Endometrium (tissue), 2 donors: Measurements from ENCODE around the gene PTEN.
A peak's percentile ranks its signal among the peaks of the same experiment; 100 is the strongest.

Experiments
- FAIRE-seq: peaks from 2 replicates; lab custom pipeline; 2012; peaks lifted over from hg19 to GRCh38; lab: Jason Lieb, UNC
- donor health status: control.
- donor health status: control.

PTEN gene

GRCh38 chr10:87920538-87920937 is 57.1 kb downstream of the PTEN start:
- no peak for FAIRE-seq

- no peak for FAIRE-seq
These were observed 58.7 kb downstream of the PTEN start for GRCh38 chr10:87921931-87922688.

GRCh38 chr10:87923233-87923632 is 59.8 kb downstream of the PTEN start:
- FAIRE-seq: no peak

- FAIRE-seq: no peak
These were observed 62.1 kb downstream of the PTEN start for GRCh38 chr10:87925570-87925969.

- FAIRE-seq: no peak
These were observed 63.7 kb downstream of the PTEN start for GRCh38 chr10:87927091-87927490.

GRCh38 chr10:87928996-87929395 is 65.6 kb downstream of the PTEN start:
- no peak for FAIRE-seq

- no peak for FAIRE-seq
These were observed 66.7 kb downstream of the PTEN start for GRCh38 chr10:87930141-87930540.

- no peak for FAIRE-seq
These were observed 67.8 kb downstream of the PTEN start for GRCh38 chr10:87930934-87931835.

GRCh38 chr10:87931836-87932230 is 68.4 kb downstream of the PTEN start:
- no peak for FAIRE-seq

- no peak for FAIRE-seq
These were observed 72.1 kb downstream of the PTEN start for GRCh38 chr10:87935290-87936141.

GRCh38 chr10:87940210-87940609 is 76.8 kb downstream of the PTEN start:
- no peak for FAIRE-seq

- peak; percentile 78 for FAIRE-seq
These were observed 79.6 kb downstream of the PTEN start for GRCh38 chr10:87942884-87943527.

GRCh38 chr10:87945984-87946383 is 82.6 kb downstream of the PTEN start:
- FAIRE-seq: no peak

- no peak for FAIRE-seq
These were observed 89.2 kb downstream of the PTEN start for GRCh38 chr10:87952612-87953011.

GRCh38 chr10:87956055-87956454 is 92.6 kb downstream of the PTEN start:
- no peak for FAIRE-seq

GRCh38 chr10:87957702-87958101 is 94.3 kb downstream of the PTEN start:
- FAIRE-seq: no peak

GRCh38 chr10:87960230-87960629 is 96.8 kb downstream of the PTEN start:
- FAIRE-seq: no peak

- FAIRE-seq: no peak
These were observed 97.9 kb downstream of the PTEN start for GRCh38 chr10:87961314-87961713.

GRCh38 chr10:87966459-87966858 is 103.0 kb downstream of the PTEN start:
- FAIRE-seq: no peak

GRCh38 chr10:87973635-87974034 is 110.2 kb downstream of the PTEN start:
- peak; percentile 35 for FAIRE-seq

GRCh38 chr10:87974130-87974529 is 110.7 kb downstream of the PTEN start:
- no peak for FAIRE-seq

- FAIRE-seq: no peak
These were observed 111.3 kb downstream of the PTEN start for GRCh38 chr10:87974769-87975168.
